HG03575 (cell line): ENCODE results near the gene FAM107B.

Source experiments
- ATAC-seq: cut with Tn5 transposase; IDR thresholded peaks from one replicate; pipeline ENCODE4 v1.9.1; 2021; ENCODE audit not compliant: unreplicated experiment, insufficient number of reproducible peaks, low FRiP score; ENCODE audit errors: extremely low read depth

Gene FAM107B

DNA sequence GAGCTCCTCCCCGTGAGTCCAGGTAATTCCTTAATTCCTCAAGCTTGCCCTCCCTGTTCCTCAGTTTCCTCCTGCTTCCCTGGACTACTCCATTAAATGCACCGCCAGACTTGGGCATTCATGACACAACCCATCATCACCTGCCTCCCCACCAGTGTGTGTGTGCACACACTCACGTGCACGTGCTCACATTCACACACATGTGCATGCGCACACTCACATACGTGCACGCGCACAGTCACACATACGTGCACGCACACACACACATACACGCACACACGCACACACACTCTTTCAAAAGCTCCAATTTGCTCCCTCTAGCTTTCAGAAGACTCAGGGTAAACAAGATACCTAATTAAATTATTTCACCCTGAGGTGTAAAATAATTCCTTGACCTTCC is 216.7 kb downstream of the FAM107B start:
- ATAC-seq = no peak

DNA sequence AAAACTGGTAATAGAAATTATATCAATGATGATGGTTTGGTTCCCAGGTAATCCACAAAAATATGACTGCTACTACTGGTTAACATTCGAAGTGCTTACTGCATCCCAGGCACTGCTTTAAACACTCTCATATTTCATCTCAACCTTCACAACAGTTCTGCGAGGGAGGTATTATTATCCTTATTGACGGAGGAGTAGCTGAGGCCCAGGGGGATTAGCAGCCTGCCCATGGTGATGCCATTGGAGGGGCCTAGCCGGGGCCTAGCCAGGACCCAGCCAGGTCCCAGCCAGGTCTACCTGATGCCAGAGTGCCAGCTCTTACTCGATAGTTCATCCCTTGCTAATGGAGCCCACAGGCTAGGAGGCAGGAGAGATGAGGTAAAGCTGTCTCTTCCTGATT is 217.1 kb downstream of the FAM107B start:
- no peak for ATAC-seq

DNA sequence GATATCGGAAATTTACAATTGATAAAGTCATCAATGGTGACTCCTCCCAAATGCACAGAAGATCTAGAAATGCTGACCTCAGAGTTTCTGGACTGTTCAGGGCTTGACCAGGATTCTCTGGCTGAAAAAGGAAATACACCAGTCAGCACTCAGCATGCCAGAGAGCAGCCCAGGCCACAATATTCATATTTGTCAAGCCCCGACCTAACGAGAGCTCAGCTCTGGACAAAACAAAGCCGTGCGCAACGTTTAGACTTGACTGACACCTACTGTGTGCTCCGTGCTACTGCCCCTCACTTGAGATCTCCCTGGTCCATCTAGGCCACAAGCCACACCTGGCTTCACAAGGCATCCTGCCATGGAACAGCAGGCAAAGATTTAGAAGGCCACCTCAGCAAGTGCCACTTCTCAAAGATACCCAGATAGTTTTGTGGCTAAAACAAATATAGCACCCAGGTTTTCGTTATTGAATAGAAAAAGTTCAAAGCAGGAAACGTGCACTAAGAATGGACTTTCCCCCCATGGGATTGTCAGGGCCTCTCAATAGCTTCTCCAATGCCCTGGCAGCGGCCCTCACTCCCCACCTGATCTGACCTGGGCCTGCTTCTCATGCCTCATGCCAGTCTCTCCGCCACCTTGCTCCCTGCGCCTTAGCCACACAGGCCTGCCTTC is 218.3 kb downstream of the FAM107B start:
- no peak for ATAC-seq

DNA sequence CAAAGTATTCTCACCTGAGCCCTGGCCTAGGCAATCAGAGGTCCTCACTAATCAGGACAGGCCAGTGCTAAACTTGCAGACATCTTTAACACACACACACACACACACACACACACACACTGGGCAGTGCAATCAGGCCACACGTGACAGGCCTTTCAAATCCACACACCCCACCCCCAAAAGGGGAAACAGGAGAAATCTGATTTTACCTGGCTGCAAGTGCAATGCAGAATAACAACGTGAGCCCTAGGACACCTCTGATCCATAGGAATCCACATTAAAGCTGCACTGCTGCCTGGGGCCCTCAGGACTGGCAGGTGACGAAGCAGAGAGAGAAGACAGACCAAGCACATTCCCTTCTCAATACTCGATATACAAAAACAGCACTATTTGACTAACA is 218.9 kb downstream of the FAM107B start:
- ATAC-seq = no peak

DNA sequence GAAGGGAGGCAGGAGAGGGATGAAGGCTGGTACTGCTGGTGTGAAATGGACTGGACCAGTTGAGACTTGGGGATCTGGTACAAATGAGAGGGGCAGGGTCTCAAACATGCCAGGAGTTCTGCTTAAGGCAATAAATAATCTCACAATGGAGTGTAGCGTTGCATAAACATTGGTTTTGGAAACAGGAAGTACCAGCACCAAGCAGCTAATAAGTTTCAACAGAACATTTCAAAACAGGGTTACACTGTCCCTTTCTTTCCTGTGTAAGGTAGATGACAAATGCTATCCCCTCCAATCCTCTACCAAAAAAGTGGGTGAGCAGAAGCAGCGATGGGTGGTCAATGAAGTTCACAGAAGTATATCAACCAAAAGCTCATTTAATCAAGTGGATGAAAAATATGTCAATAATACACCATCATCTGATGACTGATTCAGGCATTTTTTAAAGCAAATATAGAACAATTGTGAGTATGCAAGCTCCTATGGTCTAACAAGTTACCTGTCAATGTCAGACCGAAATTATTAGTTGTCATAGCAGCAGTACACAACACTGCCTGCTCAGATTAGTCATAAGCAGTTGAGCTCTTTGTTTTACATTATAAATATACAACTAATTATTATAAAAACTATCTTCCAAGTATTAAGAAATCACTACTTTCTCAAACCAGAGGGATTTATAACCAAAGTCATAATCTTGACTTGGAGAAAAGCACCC is 220.0 kb downstream of the FAM107B start:
- ATAC-seq = no peak

DNA sequence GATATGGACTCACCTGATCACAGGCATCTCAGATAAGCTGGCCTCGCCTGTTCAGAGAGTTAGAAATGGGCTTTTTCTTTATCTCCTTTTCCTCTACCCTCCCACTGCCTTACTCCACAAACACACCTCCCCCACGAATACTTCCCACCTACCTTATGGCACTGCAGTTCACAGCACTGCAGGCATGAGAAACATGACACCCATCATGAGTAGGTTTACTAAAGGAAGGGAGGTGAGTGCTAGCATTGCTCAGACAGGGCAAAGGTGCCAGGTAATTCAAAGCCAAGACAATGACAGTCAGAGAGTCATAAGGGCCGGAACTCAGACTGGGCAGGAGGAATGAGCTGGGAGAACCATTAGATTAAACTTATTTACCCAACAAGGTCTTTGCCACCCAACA is 220.6 kb downstream of the FAM107B start:
- ATAC-seq = no peak

DNA sequence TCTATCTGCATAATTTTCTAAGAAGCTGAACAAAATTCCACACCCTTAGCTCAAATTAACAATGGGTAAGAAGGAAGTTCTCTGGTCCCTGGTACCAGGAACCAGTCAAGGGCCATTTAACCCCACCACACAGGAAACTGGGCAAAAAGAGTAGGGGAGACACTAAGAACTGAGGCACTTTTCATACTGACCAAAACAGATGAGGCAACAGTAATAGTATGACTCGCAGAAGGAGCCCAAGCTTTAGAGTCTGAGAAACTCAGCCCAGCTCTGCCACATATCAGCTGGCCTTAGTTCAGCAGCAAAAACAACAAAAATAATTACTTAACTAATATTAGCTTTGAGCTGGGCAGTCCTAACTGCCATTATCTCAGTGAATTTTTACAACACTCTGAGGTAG is 221.2 kb downstream of the FAM107B start:
- no peak for ATAC-seq

DNA sequence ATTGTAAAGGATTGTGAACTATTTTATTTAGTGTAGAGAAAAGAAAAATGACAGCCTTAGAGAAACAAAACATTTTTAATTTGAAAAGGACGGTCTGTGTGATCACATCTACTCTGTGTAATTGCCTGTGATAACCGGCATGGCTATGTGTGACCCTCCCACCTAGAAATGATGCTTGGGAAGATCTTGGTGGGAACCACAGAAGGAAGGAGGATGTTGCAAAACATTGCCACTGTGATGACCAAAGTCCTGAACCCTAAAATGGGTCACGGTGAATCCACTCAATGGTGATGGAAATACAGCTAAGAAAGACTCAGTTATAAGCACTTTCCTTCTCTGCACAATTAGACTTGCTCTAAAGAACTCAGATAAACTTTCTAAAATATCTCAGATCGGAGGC is 222.7 kb downstream of the FAM107B start:
- no peak for ATAC-seq

DNA sequence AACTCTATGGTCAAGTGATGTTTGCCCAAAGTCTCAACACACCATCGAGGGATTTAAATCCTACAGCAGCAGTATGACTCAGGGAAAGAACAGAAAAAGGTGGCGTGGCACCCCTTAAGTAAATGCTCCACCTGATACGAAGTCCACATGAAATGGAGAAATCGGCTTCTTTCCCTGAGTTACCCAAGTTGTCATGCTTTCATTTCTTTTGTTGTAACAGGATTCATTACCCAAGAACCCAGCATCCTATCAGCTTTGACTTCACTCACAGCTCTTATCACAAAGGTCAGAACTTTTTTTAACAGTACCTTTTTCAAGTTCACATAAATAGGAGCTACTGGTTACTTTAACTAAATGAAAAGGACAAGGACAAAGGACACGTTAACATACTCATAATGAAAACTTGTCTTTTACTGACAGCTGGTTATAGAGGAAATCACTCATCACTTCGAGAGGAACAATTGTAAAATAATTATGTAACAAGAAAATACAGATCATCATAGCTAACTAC is 224.2 kb downstream of the FAM107B start:
- no peak for ATAC-seq

DNA sequence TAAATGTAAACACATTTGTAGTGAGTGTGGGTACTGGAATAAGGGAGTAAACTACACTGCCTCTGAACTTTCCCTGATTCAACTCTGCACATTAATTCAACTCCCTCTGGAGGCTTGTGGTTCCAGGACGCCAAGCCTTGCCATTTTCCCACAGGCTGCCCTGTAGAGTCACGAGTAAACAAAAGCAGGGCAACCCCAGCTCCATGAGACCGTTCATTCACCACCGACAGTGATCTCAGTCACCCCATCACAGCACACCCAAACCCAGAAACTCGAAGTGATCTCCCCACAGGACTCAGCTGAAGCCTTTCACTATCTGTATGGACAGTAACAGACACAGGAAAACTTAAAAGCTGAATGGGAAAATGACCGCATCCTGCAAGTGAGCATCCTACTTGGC is 225.2 kb downstream of the FAM107B start:
- ATAC-seq = no peak

DNA sequence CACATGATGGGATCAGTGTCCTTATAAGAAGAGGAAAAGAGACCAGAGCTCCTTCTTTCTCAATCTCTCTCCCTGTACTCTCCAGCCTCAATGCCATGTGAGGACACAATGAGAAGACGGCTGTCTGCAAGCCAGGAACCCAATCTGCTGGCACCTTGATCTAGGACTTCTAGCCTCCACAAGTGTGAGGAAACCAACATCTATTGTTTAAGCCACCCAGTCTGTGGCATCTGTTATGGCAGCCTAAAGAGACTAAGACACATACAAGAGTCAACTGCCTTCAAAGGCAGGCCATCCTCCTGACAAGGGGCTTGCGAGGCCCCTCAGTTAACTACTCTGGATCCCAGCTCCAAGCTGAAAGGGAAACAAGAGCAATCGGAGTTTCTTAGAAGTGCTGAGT is 225.7 kb downstream of the FAM107B start:
- no peak for ATAC-seq

DNA sequence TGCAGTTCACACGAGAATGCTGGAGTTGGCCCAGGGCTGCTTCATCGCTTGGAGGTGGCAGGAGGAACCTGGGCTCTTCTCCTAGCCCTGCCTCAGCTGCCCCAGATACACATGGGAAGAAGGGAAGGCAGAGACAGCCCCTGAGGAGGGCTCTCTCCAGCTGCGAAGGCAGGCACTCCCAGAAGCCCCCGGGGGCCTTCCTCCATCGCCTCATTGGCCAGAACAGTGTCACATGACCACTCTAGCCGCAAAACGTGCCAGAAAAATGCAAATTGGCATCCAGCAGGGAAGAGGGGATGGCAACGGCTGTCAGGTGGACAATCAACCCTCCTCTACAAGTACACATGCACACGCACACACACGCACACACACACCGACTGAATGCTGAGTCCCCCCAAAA is 226.2 kb downstream of the FAM107B start:
- ATAC-seq = no peak

DNA sequence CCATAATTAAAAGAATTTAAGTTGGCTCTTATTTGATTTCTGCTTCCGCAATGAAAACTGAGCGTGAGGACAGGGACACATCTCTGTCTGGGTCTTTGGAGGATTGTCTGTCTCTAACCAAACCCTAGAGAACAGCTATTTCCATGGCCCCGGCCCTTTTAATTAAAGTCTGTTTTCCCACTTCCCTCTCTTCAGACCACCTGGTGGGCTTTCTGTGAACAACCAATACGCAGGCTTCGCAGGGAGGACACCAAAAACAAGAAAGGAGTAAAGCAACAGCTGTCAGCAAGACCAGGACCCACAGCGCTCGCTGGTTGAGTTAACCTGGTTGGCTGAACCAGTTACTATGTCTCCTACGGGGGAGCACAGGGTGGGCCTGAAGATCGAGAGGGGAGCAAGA is 226.9 kb downstream of the FAM107B start:
- no peak for ATAC-seq

DNA sequence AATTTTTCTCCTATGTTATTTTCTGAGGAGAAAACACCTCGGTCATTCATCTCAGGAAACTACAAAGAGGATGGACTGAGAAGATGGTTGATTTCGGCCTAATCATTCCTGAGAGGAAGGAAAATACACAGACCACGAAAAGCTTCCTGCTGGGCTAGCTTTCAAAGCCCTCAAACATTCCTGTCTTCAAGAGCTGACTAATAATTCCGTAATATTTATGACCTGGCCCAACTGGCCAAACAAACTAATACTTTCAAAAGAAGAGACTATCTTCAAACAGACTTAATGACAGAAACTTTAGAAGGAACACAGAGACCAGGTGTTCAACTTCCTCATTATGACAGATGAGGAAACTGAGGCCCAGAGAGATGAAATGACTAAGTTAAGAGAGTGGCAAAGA is 228.9 kb downstream of the FAM107B start:
- no peak for ATAC-seq

DNA sequence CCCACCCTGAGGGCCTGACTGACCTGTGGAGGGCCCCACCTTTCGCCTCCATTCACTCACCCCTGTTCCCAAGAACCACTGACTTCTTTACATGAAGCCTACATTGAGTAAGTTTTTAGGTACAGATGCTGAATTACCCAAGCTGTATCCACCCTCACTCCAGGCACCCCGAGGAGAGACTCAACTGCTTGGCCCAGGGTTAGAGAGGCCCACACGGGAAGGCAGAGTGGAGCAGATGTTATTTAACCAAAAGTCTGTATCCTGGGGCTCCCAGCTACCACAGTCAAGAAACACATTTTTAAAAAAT is 230.8 kb downstream of the FAM107B start:
- ATAC-seq = no peak

DNA sequence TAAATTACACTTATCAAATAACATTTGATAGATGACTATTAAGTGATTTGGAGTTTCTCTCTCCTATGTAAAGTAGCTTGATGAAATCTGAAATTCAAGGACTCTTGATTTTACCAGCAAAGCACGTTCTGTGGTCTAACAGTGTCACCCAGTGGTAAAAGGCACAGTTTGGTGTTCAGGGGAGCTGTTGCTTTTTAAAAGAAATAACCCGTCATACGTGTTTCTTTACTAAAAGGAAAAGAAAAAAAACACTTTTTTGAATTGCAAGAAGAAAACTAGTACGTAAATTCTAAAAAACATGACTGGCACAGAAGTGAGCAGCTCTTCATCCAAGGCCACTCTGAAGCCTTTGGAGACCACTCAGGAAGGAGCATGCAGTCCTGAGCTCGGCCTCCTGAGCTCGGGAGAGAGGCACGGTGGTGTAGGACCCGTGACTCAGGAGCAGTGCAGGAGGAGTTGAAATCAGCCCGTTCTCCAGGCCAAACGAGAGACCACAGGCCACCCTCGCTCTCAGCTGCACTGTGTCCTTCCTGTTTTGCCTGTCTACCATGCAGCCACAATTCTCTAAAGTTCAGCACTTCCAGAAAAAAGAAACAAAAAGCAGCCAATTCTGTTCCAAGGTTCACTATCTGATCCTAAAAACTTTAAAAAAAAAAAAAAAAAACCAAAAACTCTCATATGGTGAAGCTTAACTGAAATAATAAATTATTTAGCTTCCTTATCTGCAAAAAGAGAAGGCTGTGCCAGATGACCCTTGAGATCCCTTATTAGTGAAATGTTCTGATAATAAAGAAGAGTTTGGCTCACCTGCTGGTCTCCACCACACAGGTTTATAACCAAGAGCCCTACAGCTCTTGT is 231.4 kb downstream of the FAM107B start:
- no peak for ATAC-seq

DNA sequence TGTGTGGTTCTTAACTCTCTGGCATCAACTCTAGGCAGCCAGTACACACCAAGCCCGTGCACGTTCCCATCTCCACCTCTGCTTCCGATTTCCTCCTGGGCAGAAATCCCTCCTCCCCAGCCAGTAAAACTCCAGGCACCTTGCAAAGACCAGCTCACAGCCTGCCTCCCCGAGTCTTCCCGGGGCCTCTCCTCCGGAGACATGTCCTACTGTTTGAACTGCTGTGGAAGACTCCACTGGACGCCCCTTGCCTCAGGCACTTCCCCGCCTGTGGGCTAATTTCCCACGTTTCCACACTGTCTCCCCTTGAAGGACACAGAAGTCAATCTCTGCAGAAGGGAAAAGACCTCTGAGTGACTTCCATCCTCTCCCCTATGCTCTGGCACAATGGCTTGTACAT is 233.3 kb downstream of the FAM107B start:
- ATAC-seq = no peak

DNA sequence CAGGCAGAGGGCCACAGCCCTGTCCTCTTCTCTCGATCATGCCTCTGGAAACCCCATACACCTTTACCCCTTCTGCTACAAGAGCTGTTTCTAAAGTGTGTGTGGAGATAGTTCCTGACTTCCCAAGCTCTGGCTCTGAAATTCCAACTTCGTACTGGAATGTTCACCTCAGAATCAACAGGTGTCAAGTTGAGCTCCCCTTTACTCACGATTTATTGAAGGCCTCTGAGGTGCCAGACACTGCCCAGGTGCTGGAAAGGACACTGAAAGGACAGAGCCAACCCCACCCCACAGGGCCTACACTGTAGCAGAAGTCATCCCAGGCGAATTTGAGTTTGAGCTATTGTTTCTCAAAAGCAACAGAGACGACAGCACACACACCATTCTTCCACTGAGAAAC is 234.1 kb downstream of the FAM107B start:
- ATAC-seq = no peak

DNA sequence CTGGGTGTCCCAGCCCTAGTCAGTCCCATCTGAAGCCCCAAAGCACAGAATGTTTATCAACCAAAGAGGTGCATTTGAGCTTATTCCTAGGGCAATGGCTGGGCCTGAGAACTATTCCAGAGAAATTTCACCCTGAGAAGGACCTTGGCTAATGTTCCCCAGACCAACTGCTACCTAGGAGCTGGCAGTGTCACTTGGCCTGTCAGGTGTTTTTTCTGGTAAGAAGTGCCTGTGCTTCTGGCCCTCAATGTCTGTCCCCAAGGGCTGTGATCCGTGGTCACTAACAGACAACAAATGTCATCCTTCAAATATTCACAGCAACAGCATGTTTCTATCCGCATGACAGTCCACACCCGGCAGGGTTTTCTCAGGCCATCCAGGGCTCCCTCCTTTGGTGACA is 234.6 kb downstream of the FAM107B start:
- no peak for ATAC-seq

DNA sequence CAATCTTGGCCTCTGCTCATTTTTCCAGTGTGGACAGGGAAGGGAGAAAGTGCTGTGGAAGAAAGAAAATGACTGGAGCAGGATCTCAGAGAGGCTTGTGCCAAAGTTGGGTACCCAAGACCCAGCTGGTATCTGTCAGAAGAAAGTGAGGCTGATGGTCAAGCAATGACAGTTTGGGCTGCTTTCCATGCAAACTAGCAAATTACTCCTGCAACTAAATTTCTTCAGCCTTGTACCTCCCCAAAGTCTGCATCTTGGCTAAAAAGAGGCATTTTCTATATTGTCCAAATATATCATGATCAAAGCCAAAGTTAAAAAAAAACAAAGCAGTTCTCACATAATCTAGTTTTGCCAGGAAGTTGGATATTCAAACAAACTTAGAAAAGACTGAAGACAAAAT is 235.5 kb downstream of the FAM107B start:
- no peak for ATAC-seq
